Endothelial cell of umbilical vein (primary cell): ENCODE measurements around the gene ABI2. TPM values are rescaled to one million over a fixed set of nuclear protein-coding genes. Genes with fewer than 3 reads are reported as not detected.

Experiments used
- BruUV-seq: library from RNA; stranded (reverse); fragments of 400-500 nt; replicated peaks from 2 replicates; lab custom pipeline; 2021; lab: Mats Ljungman, UMichigan
- CTCF ChIA-PET: fragments of 300-600, 350-600 bp; sonication (Branson Sonifier 250); formaldehyde crosslinking; loops from one replicate; lab custom pipeline; 2021; ENCODE audit warnings: antibody characterized with exemption, inconsistent platforms; lab: Charles Lee
- POLR2A ChIA-PET: fragments of 300-600, 350-600 bp; sonication (Branson Sonifier 250); formaldehyde crosslinking; loops from one replicate; lab custom pipeline; 2021; ENCODE audit warnings: antibody characterized with exemption, inconsistent platforms; lab: Charles Lee
- DNase-seq: peaks from one replicate; pipeline ENCODE4 v3.0.0-alpha.2; 2011; ENCODE audit warnings: low read depth, low spot score
- FAIRE-seq: peaks from 2 replicates; lab custom pipeline; 2011; peaks lifted over from hg19 to GRCh38; lab: Jason Lieb, UNC
- H2AFZ ChIP-seq: 2 replicates; pipeline ENCODE4 v1.6.0; 2012; ENCODE audit warnings: low read depth, low read length, control low read depth, inconsistent platforms
- H3K27ac ChIP-seq: 2 replicates; pipeline ENCODE4 v1.5.1; 2011; ENCODE audit warnings: low read depth, mild to moderate bottlenecking, control low read depth, low read length, moderate library complexity; ENCODE audit not compliant: insufficient read depth
- H3K27me3 ChIP-seq, 2 experiments: 2 replicates each; pipeline versions ENCODE4 v1.6.0 to v1.6.1; 2011; ENCODE audit warnings: low read length in 2 of 2, mixed read lengths in 1 of 2; ENCODE audit not compliant: control insufficient read depth in 2 of 2, insufficient read depth in 2 of 2
- H3K36me3 ChIP-seq, 2 experiments: 2 replicates in 1 of 2; 3 replicates in 1 of 2; pipeline ENCODE4 v1.5.1; 2011; ENCODE audit warnings: low read length in 2 of 2, mild to moderate bottlenecking in 1 of 2, moderate library complexity in 1 of 2; ENCODE audit not compliant: control insufficient read depth in 2 of 2, insufficient read depth in 2 of 2; ENCODE audit errors: extremely low read depth in 1 of 2
- H3K4me1 ChIP-seq: 3 replicates; pipeline ENCODE4 v1.5.1; 2011; ENCODE audit warnings: mild to moderate bottlenecking, low read length; ENCODE audit not compliant: control insufficient read depth, insufficient read depth; ENCODE audit errors: extremely low read depth
- H3K4me2 ChIP-seq: 2 replicates; pipeline ENCODE4 v1.6.1; 2011; ENCODE audit warnings: low read length, control low read depth, mixed read lengths; ENCODE audit not compliant: insufficient read depth
- H3K4me3 ChIP-seq, 3 experiments: fragments of 200-600 bp in 1 of 3; sonication (generic), shearing (Covaris generic) in 1 of 3; replicated peaks in 1 of 3; 2 replicates each; pipeline ENCODE4 v1.5.1; 2011 to 2016; ENCODE audit warnings: control low read depth in 3 of 3, low read length in 3 of 3, mild to moderate bottlenecking in 2 of 3, inconsistent platforms in 1 of 3, low read depth in 1 of 3, moderate library complexity in 1 of 3; ENCODE audit not compliant: insufficient read depth in 1 of 3
- H3K79me2 ChIP-seq: 2 replicates; pipeline ENCODE4 v1.6.0; 2012; ENCODE audit warnings: low read length, inconsistent platforms; ENCODE audit not compliant: control insufficient read depth, insufficient read depth
- H3K9ac ChIP-seq: replicated peaks from 2 replicates; pipeline ENCODE3; 2011; ENCODE audit warnings: low read length, control low read depth; ENCODE audit not compliant: insufficient read depth; ENCODE audit errors: extremely low read depth
- H3K9me1 ChIP-seq: replicated peaks from 3 replicates; pipeline ENCODE4 v1.6.0; 2011; ENCODE audit warnings: mild to moderate bottlenecking, low read length; ENCODE audit not compliant: control insufficient read depth, insufficient read depth; ENCODE audit errors: extremely low read depth
- H3K9me3 ChIP-seq: replicated peaks from 2 replicates; pipeline ENCODE4 v1.5.1; 2012; ENCODE audit warnings: low read length, inconsistent platforms; ENCODE audit not compliant: control insufficient read depth, insufficient read depth
- H4K20me1 ChIP-seq: replicated peaks from 2 replicates; pipeline ENCODE3; 2011; ENCODE audit warnings: mild to moderate bottlenecking, low read length; ENCODE audit not compliant: control insufficient read depth, insufficient read depth; ENCODE audit errors: extremely low read depth
- EZH2 ChIP-seq: IDR thresholded peaks from 2 replicates; pipeline ENCODE4 v1.6.1; 2012; ENCODE audit warnings: borderline replicate concordance, low read depth, mild to moderate bottlenecking, moderate library complexity, low read length, inconsistent platforms; ENCODE audit not compliant: severe bottlenecking
- FOS ChIP-seq: IDR thresholded peaks from 2 replicates; pipeline ENCODE4 v1.6.1; 2011; ENCODE audit warnings: mild to moderate bottlenecking, low read length, moderate library complexity, borderline replicate concordance; ENCODE audit not compliant: insufficient read depth
- GATA2 ChIP-seq: IDR thresholded peaks from 2 replicates; pipeline ENCODE4 v1.7.0; 2011; ENCODE audit warnings: low read depth, mild to moderate bottlenecking, moderate library complexity, mixed read lengths, low read length; ENCODE audit not compliant: insufficient read length, insufficient read depth
- JUN ChIP-seq: IDR thresholded peaks from 2 replicates; pipeline ENCODE4 v1.6.1; 2011; ENCODE audit warnings: borderline replicate concordance, low read depth; ENCODE audit not compliant: insufficient read length, insufficient read depth
- MAX ChIP-seq: IDR thresholded peaks from 2 replicates; pipeline ENCODE4 v1.6.1; 2011; ENCODE audit not compliant: insufficient read depth, insufficient read length
- MYC ChIP-seq: IDR thresholded peaks from one replicate; pipeline ENCODE4 v1.6.1; 2011; ENCODE audit warnings: mild to moderate bottlenecking, low read depth, low read length
- POLR2A ChIP-seq: IDR thresholded peaks from 2 replicates; pipeline ENCODE4 v1.6.1; 2012; ENCODE audit warnings: low read depth, mild to moderate bottlenecking, control low read depth, low read length
- POLR2AphosphoS5 ChIP-seq: IDR thresholded peaks from 2 replicates; pipeline ENCODE4 v1.6.1; 2012; ENCODE audit warnings: low read depth, mild to moderate bottlenecking, control low read depth, low read length, moderate library complexity; ENCODE audit not compliant: insufficient read depth
- dilution Hi-C: fragments of 300-500 bp; cut with MboI; formaldehyde crosslinking; loops from one replicate; pipeline ENCODE4 v1.15.0; 2019; ENCODE audit warnings: low sequenced_read_pairs; ENCODE audit not compliant: extremely low pct_ligation_motif_present
- intact Hi-C: fragments of 100-400 bp; cut with micrococcal nuclease; formaldehyde crosslinking; loops from one replicate; pipeline ENCODE4 v1.10.0; 2022
- polyA plus RNA-seq, 4 experiments: library from polyadenylated mRNA; depleted of rRNA in 3 of 4; stranded (reverse) in 3 of 4; unstranded in 1 of 4; fragments of >200 nt; gene quantifications; 2 replicates each; pipeline versions ENCODE4 v1.2.1 to v1.2.3, GENCODE V29; 2011 to 2012; ENCODE audit warnings: missing spikeins in 1 of 4
- total RNA-seq: library from RNA; stranded (reverse); gene quantifications from 2 replicates; pipeline ENCODE4 v1.2.3, GENCODE V29; 2021
- TF ChIP-seq, protein P1 (sequence below), 2 donors: IDR thresholded peaks; 1 replicate in 1 of 2; 2 replicates in 1 of 2; pipeline ENCODE4 v1.5.1; 2011; ENCODE audit warnings: low read length in 2 of 2, mild to moderate bottlenecking in 2 of 2, moderate library complexity in 2 of 2, control low read depth in 1 of 2, inconsistent platforms in 1 of 2, low read depth in 1 of 2; ENCODE audit not compliant: insufficient read depth in 1 of 2; ENCODE audit errors: extremely low read depth in 1 of 2

Gene ABI2
- total and polyA plus RNA-seq, 2 donors (not counting 3 experiments of a cell fraction or from before 2014, with no cell fraction given) = 35.7 to 61.0 TPM

DNA sequence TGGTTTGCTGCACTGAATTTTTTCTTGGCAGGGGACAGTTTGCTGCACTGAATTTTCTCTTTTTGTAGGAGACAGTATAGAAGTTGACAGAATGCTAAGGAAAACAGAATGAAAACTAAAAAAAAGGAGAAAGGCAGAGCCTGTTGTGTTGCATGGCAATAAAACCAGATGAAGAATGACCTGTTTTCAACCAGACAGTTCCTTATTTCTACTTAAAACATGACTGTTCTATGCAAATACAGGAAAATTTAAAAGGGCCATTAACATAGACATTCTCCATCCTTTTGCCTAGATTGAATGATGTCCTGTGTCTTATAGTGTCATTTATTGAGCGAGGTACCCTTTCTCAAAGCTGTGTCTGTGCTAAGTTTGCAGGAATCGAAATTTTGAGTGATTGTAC lies 33.3 kb downstream of the ABI2 start:
- Histone ChIP-seq H2AFZ (no peak overlapping the region), H3K36me3 (no peaks in the 10 kb centered on the region), H3K4me3 (no peak overlapping the region), H4K20me1 (no peaks in the 10 kb centered on the region), H3K79me2 (peaks cover 34% of the 10 kb centered on the region), H3K27me3 (no peaks in the 10 kb centered on the region), H3K27ac (no peak overlapping the region), H3K4me1 (peaks cover 3% of the 10 kb centered on the region), H3K9me3 (no peaks in the 10 kb centered on the region), H3K9me1 (no peaks in the 10 kb centered on the region), H3K4me2 (no peak overlapping the region), H3K9ac (no peak overlapping the region)
- TF ChIP-seq POLR2A (no peak), FOS (no peak), GATA2 (no peak), JUN (no peak), MAX (no peak)
- TF ChIP-seq, protein P1, sequence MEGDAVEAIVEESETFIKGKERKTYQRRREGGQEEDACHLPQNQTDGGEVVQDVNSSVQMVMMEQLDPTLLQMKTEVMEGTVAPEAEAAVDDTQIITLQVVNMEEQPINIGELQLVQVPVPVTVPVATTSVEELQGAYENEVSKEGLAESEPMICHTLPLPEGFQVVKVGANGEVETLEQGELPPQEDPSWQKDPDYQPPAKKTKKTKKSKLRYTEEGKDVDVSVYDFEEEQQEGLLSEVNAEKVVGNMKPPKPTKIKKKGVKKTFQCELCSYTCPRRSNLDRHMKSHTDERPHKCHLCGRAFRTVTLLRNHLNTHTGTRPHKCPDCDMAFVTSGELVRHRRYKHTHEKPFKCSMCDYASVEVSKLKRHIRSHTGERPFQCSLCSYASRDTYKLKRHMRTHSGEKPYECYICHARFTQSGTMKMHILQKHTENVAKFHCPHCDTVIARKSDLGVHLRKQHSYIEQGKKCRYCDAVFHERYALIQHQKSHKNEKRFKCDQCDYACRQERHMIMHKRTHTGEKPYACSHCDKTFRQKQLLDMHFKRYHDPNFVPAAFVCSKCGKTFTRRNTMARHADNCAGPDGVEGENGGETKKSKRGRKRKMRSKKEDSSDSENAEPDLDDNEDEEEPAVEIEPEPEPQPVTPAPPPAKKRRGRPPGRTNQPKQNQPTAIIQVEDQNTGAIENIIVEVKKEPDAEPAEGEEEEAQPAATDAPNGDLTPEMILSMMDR (IDR thresholded peaks at IDR 0.05; ENCODE audit: extremely low read depth in 1 of 2, insufficient read depth in 1 of 2, low read depth in 1 of 2, low read length in 2 of 2) = no peak
- peak; percentile 7 for DNase-seq
- BruUV-seq = no TSS peak
- dilution Hi-C loops = no loop called here
- POLR2A ChIA-PET = no interaction called here
- CTCF ChIA-PET = interaction anchor here (1.0 kb wide), 1 partner anchor 18 kb away, joined by 3 read pairs; no protein-coding TSS in a partner anchor
- FAIRE-seq = no peak
- intact Hi-C loops = no loop called here

DNA sequence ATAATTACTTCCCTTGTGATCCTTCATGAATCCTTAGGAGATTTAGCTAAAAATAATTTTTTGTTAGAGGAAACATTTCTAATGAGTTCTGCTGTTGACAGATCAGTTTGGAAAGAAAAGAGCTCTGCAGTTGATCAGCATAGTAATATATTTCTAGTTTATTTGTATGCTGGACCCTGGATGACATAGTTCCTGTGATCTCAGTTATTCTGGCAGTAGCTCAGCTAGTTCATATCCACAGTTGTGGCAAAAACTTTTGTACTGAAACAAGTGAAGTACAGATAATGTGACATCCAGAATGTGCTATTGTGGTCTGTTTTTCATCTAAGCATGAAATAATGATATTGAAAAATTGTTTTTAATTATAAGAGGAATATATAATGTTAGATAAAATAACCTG lies 33.7 kb downstream of the ABI2 start:
- Histone ChIP-seq H3K27me3 (no peaks in the 10 kb centered on the region), H3K79me2 (peaks cover 35% of the 10 kb centered on the region), H4K20me1 (no peaks in the 10 kb centered on the region), H3K9me3 (no peaks in the 10 kb centered on the region), H2AFZ (no peak overlapping the region), H3K9ac (no peak overlapping the region), H3K4me1 (peaks cover 3% of the 10 kb centered on the region), H3K9me1 (no peaks in the 10 kb centered on the region), H3K27ac (no peak overlapping the region), H3K4me3 (no peak overlapping the region), H3K36me3 (no peaks in the 10 kb centered on the region), H3K4me2 (no peak overlapping the region)
- POLR2A ChIA-PET = no interaction called here
- TF ChIP-seq POLR2A (no peak), JUN (no peak), POLR2AphosphoS5 (no peak), MAX (no peak), GATA2 (no peak), MYC (no peak), EZH2 (no peak), FOS (no peak)
- TF ChIP-seq, protein P1 (IDR thresholded peaks at IDR 0.05; ENCODE audit: extremely low read depth in 1 of 2, insufficient read depth in 1 of 2, low read depth in 1 of 2, low read length in 2 of 2) = no peak
- BruUV-seq = no TSS peak
- DNase-seq (peak; percentile 52), FAIRE-seq (no peak)
- intact Hi-C loops = no loop called here
- CTCF ChIA-PET = interaction anchor here (1.0 kb wide), 1 partner anchor 19 kb away, joined by 3 read pairs; no protein-coding TSS in a partner anchor
- dilution Hi-C loops = no loop called here
